SHP77 treated with DMSO at 0.1 percent for 48 hours (cell line): Measurements from ENCODE around the gene LMOD3.

Source experiments
- DNase-seq: peaks from one replicate; lab custom pipeline; 2025; lab: John Stamatoyannopoulos, UW

LMOD3 gene

GRCh38 chr3:69091389-69092029 lies 30.9 kb downstream of the LMOD3 start:
- no peak for DNase-seq

- no peak for DNase-seq
Observed at GRCh38 chr3:69090021-69090420, 32.4 kb downstream of the LMOD3 start.

GRCh38 chr3:69088063-69088462 lies 34.3 kb downstream of the LMOD3 start:
- DNase-seq: no peak

GRCh38 chr3:69087030-69087791 lies 35.2 kb downstream of the LMOD3 start:
- DNase-seq: no peak

- DNase-seq: peak; percentile 26
Observed at GRCh38 chr3:69085833-69086722, 36.3 kb downstream of the LMOD3 start.

GRCh38 chr3:69085168-69085832 lies 37.1 kb downstream of the LMOD3 start:
- DNase-seq: no peak

GRCh38 chr3:69084326-69085167 lies 37.8 kb downstream of the LMOD3 start, which contains the start of gene ARL6IP5:
TSS of gene ARL6IP5 (plus strand) at chr3:69084937. CDS start at chr3:69085048, 111 bp downstream.
- peak; percentile 83 for DNase-seq

GRCh38 chr3:69082805-69083204 lies 39.6 kb downstream of the LMOD3 start:
- DNase-seq: no peak

- DNase-seq: no peak
Observed at GRCh38 chr3:69082361-69082760, 40.0 kb downstream of the LMOD3 start.

- DNase-seq: no peak
Observed at GRCh38 chr3:69081583-69082262, 40.7 kb downstream of the LMOD3 start.

GRCh38 chr3:69080233-69080920 lies 42.0 kb downstream of the LMOD3 start, which contains the start of gene UBA3:
TSS of gene UBA3 (minus strand) at chr3:69080365. CDS start at chr3:69080353, 12 bp downstream.
- DNase-seq: peak; percentile 37

- DNase-seq: no peak
Observed at GRCh38 chr3:69079269-69080159, 42.9 kb downstream of the LMOD3 start.

- no peak for DNase-seq
Observed at GRCh38 chr3:69072928-69073327, 49.5 kb downstream of the LMOD3 start.

GRCh38 chr3:69066121-69066520 lies 56.3 kb downstream of the LMOD3 start:
- no peak for DNase-seq

- DNase-seq: no peak
Observed at GRCh38 chr3:69065318-69065964, 57.0 kb downstream of the LMOD3 start.

- DNase-seq: no peak
Observed at GRCh38 chr3:69063636-69064035, 58.8 kb downstream of the LMOD3 start.

- DNase-seq: no peak
Observed at GRCh38 chr3:69059688-69060087, 62.7 kb downstream of the LMOD3 start.

- no peak for DNase-seq
Observed at GRCh38 chr3:69058947-69059224, 63.5 kb downstream of the LMOD3 start.
